A673 (cell line): ENCODE measurements around the gene SLX9. TPM values are rescaled to one million over a fixed set of nuclear protein-coding genes. Genes with fewer than 3 reads are reported as not detected.
A peak's percentile ranks its signal among the peaks of the same experiment; 100 is the strongest.

ENCODE experiments used
- BruUV-seq: library from RNA; stranded (reverse); fragments of 400-500 nt; replicated peaks from 2 replicates; lab custom pipeline; 2021; lab: Mats Ljungman, UMichigan
- CTCF ChIA-PET: fragments of 300-600 bp; sonication (Branson Sonifier 250); formaldehyde crosslinking; loops from one replicate; lab custom pipeline; 2022; ENCODE audit warnings: antibody characterized with exemption; lab: Charles Lee
- POLR2A ChIA-PET: fragments of 300-600 bp; sonication (Branson Sonifier 250); formaldehyde crosslinking; loops from one replicate; lab custom pipeline; 2022; ENCODE audit warnings: antibody characterized with exemption; ENCODE audit not compliant: low non-redundant PET; lab: Charles Lee
- DNase-seq: peaks from one replicate; pipeline ENCODE4 v3.0.0-alpha.2; 2015; ENCODE audit warnings: low spot score
- H3K27ac ChIP-seq: fragments of 200-600 bp; sonication (generic); 2 replicates; pipeline ENCODE4 v1.5.1; 2016; ENCODE audit warnings: mixed run types, low read depth, mild to moderate bottlenecking, mixed read lengths, antibody characterized with exemption, low read length; ENCODE audit not compliant: poor library complexity, severe bottlenecking
- H3K27me3 ChIP-seq: fragments of 200-600 bp; sonication (generic); replicated peaks from 2 replicates; pipeline ENCODE4 v1.6.1; 2017; ENCODE audit warnings: mixed run types, low read depth, mild to moderate bottlenecking, mixed read lengths, antibody characterized with exemption, low read length; ENCODE audit not compliant: insufficient read depth, poor library complexity
- H3K36me3 ChIP-seq: fragments of 200-600 bp; sonication (generic); 2 replicates; pipeline ENCODE4 v1.6.1; 2016; ENCODE audit warnings: mixed run types, mild to moderate bottlenecking, mixed read lengths, antibody characterized with exemption, low read length; ENCODE audit not compliant: insufficient read depth, poor library complexity, severe bottlenecking
- H3K4me1 ChIP-seq: fragments of 200-600 bp; sonication (generic); 2 replicates; pipeline ENCODE4 v1.6.1; 2017; ENCODE audit warnings: mixed run types, mild to moderate bottlenecking, mixed read lengths, antibody characterized with exemption, low read length; ENCODE audit not compliant: insufficient read depth, poor library complexity, severe bottlenecking
- H3K4me3 ChIP-seq: fragments of 200-600 bp; sonication (generic); 2 replicates; pipeline ENCODE4 v1.5.1; 2016; ENCODE audit warnings: low read depth, mixed run types, mild to moderate bottlenecking, mixed read lengths, low read length; ENCODE audit not compliant: poor library complexity, severe bottlenecking
- H3K9me3 ChIP-seq: fragments of 200-600 bp; sonication (generic); 2 replicates; pipeline ENCODE4 v1.6.1; 2016; ENCODE audit warnings: mixed run types, low read depth, mild to moderate bottlenecking, mixed read lengths, antibody characterized with exemption, low read length; ENCODE audit not compliant: poor library complexity, severe bottlenecking
- EZH2 ChIP-seq: fragments of 200-600 bp; sonication (generic); IDR thresholded peaks from 2 replicates; pipeline ENCODE4 v1.6.1; 2017; ENCODE audit warnings: borderline replicate concordance, low read depth, mild to moderate bottlenecking, mixed read lengths, antibody characterized with exemption, low read length; ENCODE audit not compliant: poor library complexity, severe bottlenecking
- intact Hi-C: fragments of 100-400 bp; cut with micrococcal nuclease; formaldehyde crosslinking; loops from one replicate; pipeline ENCODE4 v1.10.0; 2022; ENCODE audit not compliant: unreplicated experiment
- total RNA-seq: library from RNA; stranded (reverse); gene quantifications from 2 replicates; pipeline ENCODE4 v1.2.3, GENCODE V29; 2021
- TF ChIP-seq, protein P1 (sequence below): fragments of 300-800, 200-600 bp; sonication (generic); conservative IDR thresholded peaks from 2 replicates; pipeline ENCODE4 v1.5.1; 2017; ENCODE audit warnings: low read depth, mild to moderate bottlenecking, antibody characterized with exemption, low read length, moderate library complexity, mixed read lengths

SLX9 gene
- total RNA-seq, 1 experiment from 2014 or later, result 114 TPM

- Histone ChIP-seq H3K4me1 (peaks cover 49% of the 10 kb centered on the region), H3K4me3 (no peak overlapping the region), H3K36me3 (peaks cover 88% of the 10 kb centered on the region), H3K27ac (peak overlapping the region; percentile 69), H3K27me3 (no peaks in the 10 kb centered on the region), H3K9me3 (no peaks in the 10 kb centered on the region)
- TF ChIP-seq, protein P1, sequence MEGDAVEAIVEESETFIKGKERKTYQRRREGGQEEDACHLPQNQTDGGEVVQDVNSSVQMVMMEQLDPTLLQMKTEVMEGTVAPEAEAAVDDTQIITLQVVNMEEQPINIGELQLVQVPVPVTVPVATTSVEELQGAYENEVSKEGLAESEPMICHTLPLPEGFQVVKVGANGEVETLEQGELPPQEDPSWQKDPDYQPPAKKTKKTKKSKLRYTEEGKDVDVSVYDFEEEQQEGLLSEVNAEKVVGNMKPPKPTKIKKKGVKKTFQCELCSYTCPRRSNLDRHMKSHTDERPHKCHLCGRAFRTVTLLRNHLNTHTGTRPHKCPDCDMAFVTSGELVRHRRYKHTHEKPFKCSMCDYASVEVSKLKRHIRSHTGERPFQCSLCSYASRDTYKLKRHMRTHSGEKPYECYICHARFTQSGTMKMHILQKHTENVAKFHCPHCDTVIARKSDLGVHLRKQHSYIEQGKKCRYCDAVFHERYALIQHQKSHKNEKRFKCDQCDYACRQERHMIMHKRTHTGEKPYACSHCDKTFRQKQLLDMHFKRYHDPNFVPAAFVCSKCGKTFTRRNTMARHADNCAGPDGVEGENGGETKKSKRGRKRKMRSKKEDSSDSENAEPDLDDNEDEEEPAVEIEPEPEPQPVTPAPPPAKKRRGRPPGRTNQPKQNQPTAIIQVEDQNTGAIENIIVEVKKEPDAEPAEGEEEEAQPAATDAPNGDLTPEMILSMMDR, result no peak
- TF ChIP-seq EZH2, result no peak
- POLR2A ChIA-PET, result no interaction called here
- CTCF ChIA-PET, result interaction anchor here (1.1 kb wide), 1 partner anchor 183 kb away, joined by 3 read pairs; no protein-coding TSS in a partner anchor
- DNase-seq, result no peak
- BruUV-seq, result no TSS peak
- intact Hi-C loops, result loop anchor here (5.0 kb wide), 1 partner anchor 170 kb away; no protein-coding TSS in a partner anchor
Measured at GRCh38 chr21:44957047-44957831, 17.4 kb downstream of the SLX9 start.

DNA sequence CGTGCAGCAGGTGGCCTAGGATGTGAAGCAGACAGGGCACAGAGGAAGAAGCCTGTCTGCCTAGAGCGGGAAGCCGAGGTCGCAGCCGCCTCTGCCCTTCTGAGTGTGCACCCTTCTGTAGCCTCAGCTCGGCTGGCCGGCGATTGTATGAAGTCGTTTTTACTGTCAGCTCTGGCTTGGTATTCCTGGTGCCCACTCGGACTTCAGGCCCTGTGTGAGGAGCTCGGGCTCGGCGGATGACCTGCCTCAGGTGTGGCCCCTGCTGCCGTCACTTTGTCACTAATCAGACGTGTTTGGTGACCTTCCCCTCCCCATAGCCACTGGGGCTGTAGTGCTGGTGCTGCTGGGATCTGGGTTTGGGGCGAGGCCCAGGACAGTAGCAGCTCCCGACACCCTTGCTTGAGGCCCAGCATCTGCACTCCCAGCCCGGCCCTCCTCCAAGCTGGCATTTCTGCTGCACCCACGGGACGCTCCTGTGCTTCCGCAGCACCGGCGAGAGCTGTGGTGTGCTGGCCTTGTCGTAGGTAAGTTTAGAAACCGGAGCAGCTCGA is 18.1 kb downstream of the SLX9 start:
- Histone ChIP-seq H3K4me3 (no peak overlapping the region), H3K27ac (peak overlapping the region; percentile 69), H3K4me1 (peaks cover 49% of the 10 kb centered on the region), H3K27me3 (no peaks in the 10 kb centered on the region), H3K9me3 (no peaks in the 10 kb centered on the region), H3K36me3 (peaks cover 88% of the 10 kb centered on the region)
- CTCF ChIA-PET, result interaction anchor here (1.1 kb wide), 1 partner anchor 182 kb away, joined by 3 read pairs; no protein-coding TSS in a partner anchor
- intact Hi-C loops, result loop anchor here (5.0 kb wide), 1 partner anchor 169 kb away; no protein-coding TSS in a partner anchor
- no peak for DNase-seq
- TF ChIP-seq, protein P1, result no peak
- no peak for TF ChIP-seq EZH2
- POLR2A ChIA-PET, result no interaction called here
- BruUV-seq, result no TSS peak

DNA sequence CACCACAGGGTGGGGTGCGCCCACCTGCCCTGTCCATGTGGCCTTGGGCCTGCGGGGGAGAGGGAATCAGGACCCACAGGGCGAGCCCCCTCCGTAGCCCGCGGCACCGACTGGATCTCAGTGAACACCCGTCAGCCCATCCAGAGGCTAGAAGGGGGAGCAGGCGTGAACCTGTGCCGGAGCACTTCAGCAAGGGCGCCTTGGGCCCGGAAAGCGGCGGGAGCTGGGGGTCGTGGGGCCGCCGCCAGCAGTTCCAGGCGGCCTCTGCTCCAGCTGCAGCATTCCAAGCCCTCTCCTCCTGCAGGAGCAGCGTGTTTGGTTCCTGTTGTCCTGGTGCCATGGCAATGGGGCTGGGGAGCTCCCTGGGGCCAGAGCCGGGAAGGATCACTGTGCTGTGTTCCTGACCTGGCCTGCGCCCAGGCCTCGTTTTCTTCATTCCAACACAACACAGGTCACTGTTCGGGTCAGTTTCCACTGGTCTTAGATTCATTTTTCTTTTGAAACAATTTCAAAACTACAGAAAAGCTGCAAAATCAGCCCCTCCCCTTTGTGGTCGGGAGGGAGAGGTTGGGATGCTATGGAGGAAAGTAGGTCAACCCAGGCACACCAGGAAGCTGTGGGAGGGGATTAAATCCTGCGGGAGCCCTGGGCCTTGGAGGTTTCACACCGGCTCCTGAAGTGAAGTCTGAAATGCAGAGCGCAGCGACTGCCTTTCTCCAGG is 18.8 kb downstream of the SLX9 start:
- ChIA-PET POLR2A (no interaction called here), CTCF (interaction anchor here (0.5 to 1.1 kb wide), 2 partner anchors 182 to 1044 kb away, joined by 3 read pairs; no protein-coding TSS in a partner anchor)
- Histone ChIP-seq H3K36me3 (peaks cover 90% of the 10 kb centered on the region), H3K27me3 (no peaks in the 10 kb centered on the region), H3K4me3 (no peak overlapping the region), H3K27ac (peak overlapping the region; percentile 69), H3K4me1 (peaks cover 47% of the 10 kb centered on the region), H3K9me3 (no peaks in the 10 kb centered on the region)
- peak; percentile 90 for DNase-seq
- TF ChIP-seq EZH2, result no peak
- TF ChIP-seq, protein P1, result no peak
- intact Hi-C loops, result loop anchor here (5.0 kb wide), 1 partner anchor 169 kb away; no protein-coding TSS in a partner anchor
- no TSS peak for BruUV-seq
